Endothelial cell of umbilical vein (primary cell): Measurements from ENCODE around the gene NUMA1. TPM values are rescaled to one million over a fixed set of nuclear protein-coding genes. Genes with fewer than 3 reads are reported as not detected.

Experiments used
- BruUV-seq: library from RNA; stranded (reverse); fragments of 400-500 nt; replicated peaks from 2 replicates; lab custom pipeline; 2021; lab: Mats Ljungman, UMichigan
- CTCF ChIA-PET: fragments of 300-600, 350-600 bp; sonication (Branson Sonifier 250); formaldehyde crosslinking; loops from one replicate; lab custom pipeline; 2021; ENCODE audit warnings: antibody characterized with exemption, inconsistent platforms; lab: Charles Lee
- POLR2A ChIA-PET: fragments of 300-600, 350-600 bp; sonication (Branson Sonifier 250); formaldehyde crosslinking; loops from one replicate; lab custom pipeline; 2021; ENCODE audit warnings: antibody characterized with exemption, inconsistent platforms; lab: Charles Lee
- DNase-seq: peaks from one replicate; pipeline ENCODE4 v3.0.0-alpha.2; 2011; ENCODE audit warnings: low read depth, low spot score
- FAIRE-seq: peaks from 2 replicates; lab custom pipeline; 2011; peaks lifted over from hg19 to GRCh38; lab: Jason Lieb, UNC
- H2AFZ ChIP-seq: 2 replicates; pipeline ENCODE4 v1.6.0; 2012; ENCODE audit warnings: low read depth, low read length, control low read depth, inconsistent platforms
- H3K27ac ChIP-seq: 2 replicates; pipeline ENCODE4 v1.5.1; 2011; ENCODE audit warnings: low read depth, mild to moderate bottlenecking, control low read depth, low read length, moderate library complexity; ENCODE audit not compliant: insufficient read depth
- H3K27me3 ChIP-seq, 2 experiments: 2 replicates each; pipeline versions ENCODE4 v1.6.0 to v1.6.1; 2011; ENCODE audit warnings: low read length in 2 of 2, mixed read lengths in 1 of 2; ENCODE audit not compliant: control insufficient read depth in 2 of 2, insufficient read depth in 2 of 2
- H3K36me3 ChIP-seq, 2 experiments: 2 replicates in 1 of 2; 3 replicates in 1 of 2; pipeline ENCODE4 v1.5.1; 2011; ENCODE audit warnings: low read length in 2 of 2, mild to moderate bottlenecking in 1 of 2, moderate library complexity in 1 of 2; ENCODE audit not compliant: control insufficient read depth in 2 of 2, insufficient read depth in 2 of 2; ENCODE audit errors: extremely low read depth in 1 of 2
- H3K4me1 ChIP-seq: 3 replicates; pipeline ENCODE4 v1.5.1; 2011; ENCODE audit warnings: mild to moderate bottlenecking, low read length; ENCODE audit not compliant: control insufficient read depth, insufficient read depth; ENCODE audit errors: extremely low read depth
- H3K4me2 ChIP-seq: 2 replicates; pipeline ENCODE4 v1.6.1; 2011; ENCODE audit warnings: low read length, control low read depth, mixed read lengths; ENCODE audit not compliant: insufficient read depth
- H3K4me3 ChIP-seq, 3 experiments: fragments of 200-600 bp in 1 of 3; sonication (generic), shearing (Covaris generic) in 1 of 3; replicated peaks in 1 of 3; 2 replicates each; pipeline ENCODE4 v1.5.1; 2011 to 2016; ENCODE audit warnings: control low read depth in 3 of 3, low read length in 3 of 3, mild to moderate bottlenecking in 2 of 3, inconsistent platforms in 1 of 3, low read depth in 1 of 3, moderate library complexity in 1 of 3; ENCODE audit not compliant: insufficient read depth in 1 of 3
- H3K79me2 ChIP-seq: 2 replicates; pipeline ENCODE4 v1.6.0; 2012; ENCODE audit warnings: low read length, inconsistent platforms; ENCODE audit not compliant: control insufficient read depth, insufficient read depth
- H3K9ac ChIP-seq: replicated peaks from 2 replicates; pipeline ENCODE3; 2011; ENCODE audit warnings: low read length, control low read depth; ENCODE audit not compliant: insufficient read depth; ENCODE audit errors: extremely low read depth
- H3K9me1 ChIP-seq: replicated peaks from 3 replicates; pipeline ENCODE4 v1.6.0; 2011; ENCODE audit warnings: mild to moderate bottlenecking, low read length; ENCODE audit not compliant: control insufficient read depth, insufficient read depth; ENCODE audit errors: extremely low read depth
- H3K9me3 ChIP-seq: replicated peaks from 2 replicates; pipeline ENCODE4 v1.5.1; 2012; ENCODE audit warnings: low read length, inconsistent platforms; ENCODE audit not compliant: control insufficient read depth, insufficient read depth
- H4K20me1 ChIP-seq: replicated peaks from 2 replicates; pipeline ENCODE3; 2011; ENCODE audit warnings: mild to moderate bottlenecking, low read length; ENCODE audit not compliant: control insufficient read depth, insufficient read depth; ENCODE audit errors: extremely low read depth
- CTCF ChIP-seq, 2 donors: IDR thresholded peaks; 1 replicate in 1 of 2; 2 replicates in 1 of 2; pipeline ENCODE4 v1.5.1; 2011; ENCODE audit warnings: low read length in 2 of 2, mild to moderate bottlenecking in 2 of 2, moderate library complexity in 2 of 2, control low read depth in 1 of 2, inconsistent platforms in 1 of 2, low read depth in 1 of 2; ENCODE audit not compliant: insufficient read depth in 1 of 2; ENCODE audit errors: extremely low read depth in 1 of 2
- EZH2 ChIP-seq: IDR thresholded peaks from 2 replicates; pipeline ENCODE4 v1.6.1; 2012; ENCODE audit warnings: borderline replicate concordance, low read depth, mild to moderate bottlenecking, moderate library complexity, low read length, inconsistent platforms; ENCODE audit not compliant: severe bottlenecking
- FOS ChIP-seq: IDR thresholded peaks from 2 replicates; pipeline ENCODE4 v1.6.1; 2011; ENCODE audit warnings: mild to moderate bottlenecking, low read length, moderate library complexity, borderline replicate concordance; ENCODE audit not compliant: insufficient read depth
- GATA2 ChIP-seq: IDR thresholded peaks from 2 replicates; pipeline ENCODE4 v1.7.0; 2011; ENCODE audit warnings: low read depth, mild to moderate bottlenecking, moderate library complexity, mixed read lengths, low read length; ENCODE audit not compliant: insufficient read length, insufficient read depth
- MYC ChIP-seq: IDR thresholded peaks from one replicate; pipeline ENCODE4 v1.6.1; 2011; ENCODE audit warnings: mild to moderate bottlenecking, low read depth, low read length
- POLR2A ChIP-seq: IDR thresholded peaks from 2 replicates; pipeline ENCODE4 v1.6.1; 2012; ENCODE audit warnings: low read depth, mild to moderate bottlenecking, control low read depth, low read length
- POLR2AphosphoS5 ChIP-seq: IDR thresholded peaks from 2 replicates; pipeline ENCODE4 v1.6.1; 2012; ENCODE audit warnings: low read depth, mild to moderate bottlenecking, control low read depth, low read length, moderate library complexity; ENCODE audit not compliant: insufficient read depth
- dilution Hi-C: fragments of 300-500 bp; cut with MboI; formaldehyde crosslinking; loops from one replicate; pipeline ENCODE4 v1.15.0; 2019; ENCODE audit warnings: low sequenced_read_pairs; ENCODE audit not compliant: extremely low pct_ligation_motif_present
- intact Hi-C: fragments of 100-400 bp; cut with micrococcal nuclease; formaldehyde crosslinking; loops from one replicate; pipeline ENCODE4 v1.10.0; 2022
- polyA plus RNA-seq, 4 experiments: library from polyadenylated mRNA; depleted of rRNA in 3 of 4; stranded (reverse) in 3 of 4; unstranded in 1 of 4; fragments of >200 nt; gene quantifications; 2 replicates each; pipeline versions ENCODE4 v1.2.1 to v1.2.3, GENCODE V29; 2011 to 2012; ENCODE audit warnings: missing spikeins in 1 of 4
- total RNA-seq: library from RNA; stranded (reverse); gene quantifications from 2 replicates; pipeline ENCODE4 v1.2.3, GENCODE V29; 2021

The NUMA1 gene
- total and polyA plus RNA-seq, 2 donors (not counting 3 experiments of a cell fraction or from before 2014, with no cell fraction given): 120 to 164 TPM

- dilution Hi-C loops: no loop called here
- CTCF ChIA-PET: interaction anchor here (0.7 to 3.6 kb wide), 9 partner anchors 8 to 382 kb away, joined by 3 to 28 read pairs (median 4); no protein-coding TSS in a partner anchor
Observed at GRCh38 chr11:72048766-72049460, 31.4 kb downstream of the NUMA1 start.

DNA sequence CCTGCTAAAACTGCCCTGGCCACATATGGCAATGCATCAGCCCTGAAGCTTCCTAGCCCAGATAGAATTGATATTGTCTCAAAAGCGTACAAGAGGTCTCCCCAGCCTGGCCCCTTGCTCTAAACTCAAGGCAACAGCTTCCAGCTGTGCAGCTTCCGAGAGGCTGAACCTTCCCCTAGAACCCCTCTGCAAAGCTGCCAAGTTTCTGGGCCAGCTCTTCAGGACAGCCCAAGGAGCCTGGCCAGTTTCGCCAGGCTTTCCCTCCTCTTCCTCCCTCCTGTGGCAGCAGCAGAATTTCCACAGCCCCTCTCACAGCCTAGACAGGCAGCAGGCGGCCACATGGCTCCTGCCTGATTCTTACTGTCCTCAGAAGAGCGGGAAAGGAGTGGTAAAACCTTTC lies 34.5 kb downstream of the NUMA1 start:
- Histone ChIP-seq H3K27ac (no peak overlapping the region), H3K27me3 (no peaks in the 10 kb centered on the region), H3K79me2 (peaks cover 44% of the 10 kb centered on the region), H3K9me1 (no peaks in the 10 kb centered on the region), H3K4me2 (no peak overlapping the region), H2AFZ (no peak overlapping the region), H3K4me3 (no peak overlapping the region), H3K36me3 (no peaks in the 10 kb centered on the region), H4K20me1 (no peaks in the 10 kb centered on the region), H3K4me1 (peaks cover 27% of the 10 kb centered on the region), H3K9me3 (no peaks in the 10 kb centered on the region), H3K9ac (no peak overlapping the region)
- TF ChIP-seq POLR2AphosphoS5 (no peak), MYC (no peak), FOS (no peak), CTCF (IDR thresholded peaks at IDR 0.05; ENCODE audit: extremely low read depth in 1 of 2, insufficient read depth in 1 of 2, low read depth in 1 of 2, low read length in 2 of 2) (no peak), EZH2 (no peak), POLR2A (no peak)
- BruUV-seq: no TSS peak
- no peak for DNase-seq
- FAIRE-seq: no peak
- dilution Hi-C loops (no loop called here), intact Hi-C loops (no loop called here)
- ChIA-PET POLR2A (no interaction called here), CTCF (interaction anchor here (3.6 kb wide), 1 partner anchor 21 kb away, joined by 28 read pairs; no protein-coding TSS in a partner anchor)

More at GRCh38 chr11:72048766-72049460, 31.4 kb downstream of the NUMA1 start:
- Histone ChIP-seq H3K27me3 (no peaks in the 10 kb centered on the region), H3K4me1 (peaks cover 8% of the 10 kb centered on the region), H4K20me1 (no peaks in the 10 kb centered on the region), H3K9me3 (no peaks in the 10 kb centered on the region), H3K27ac (peak overlapping the region; percentile 40), H3K4me2 (peak overlapping the region; percentile 12), H3K36me3 (no peaks in the 10 kb centered on the region), H3K9me1 (no peaks in the 10 kb centered on the region), H2AFZ (no peak overlapping the region), H3K4me3 (peak overlapping the region in 1 of 3 experiments; percentile 15), H3K79me2 (peaks cover 56% of the 10 kb centered on the region), H3K9ac (no peak overlapping the region)
- DNase-seq (peak; percentile 90), FAIRE-seq (peak; percentile 95)
- intact Hi-C loops: no loop called here
- BruUV-seq: no TSS peak
- POLR2A ChIA-PET: interaction anchor here (1.1 to 1.2 kb wide), 2 partner anchors 9 to 19 kb away, joined by 4 to 5 read pairs; no protein-coding TSS in a partner anchor
- peak; percentile 36 for TF ChIP-seq POLR2AphosphoS5
- TF ChIP-seq GATA2: no peak
- TF ChIP-seq POLR2A: peak; percentile 19
